HG02973 (cell line): ENCODE measurements around the gene TNNT3.
"Not testable (repeated sequence)": the region's sequence is repeated elsewhere in the genome, so short reads cannot be mapped to it uniquely, and the experiment has no call there.

Source experiments
- ATAC-seq: cut with Tn5 transposase; IDR thresholded peaks from one replicate; pipeline ENCODE4 v1.9.1; 2021; ENCODE audit warnings: moderate library complexity; ENCODE audit not compliant: unreplicated experiment

Gene TNNT3

GRCh38 chr11:1919391-1920127, at the start of gene TNNT3:
Gene TNNT3, plus strand, starts transcription at chr11:1919703. Its CDS starts 3,172 bp downstream, at chr11:1922875.
- ATAC-seq = no peak

- ATAC-seq = no peak
These were observed 49.2 kb upstream of the TNNT3 start for GRCh38 chr11:1870326-1870696.

- no peak for ATAC-seq
These were observed 48.6 kb upstream of the TNNT3 start for GRCh38 chr11:1870721-1871466.

DNA sequence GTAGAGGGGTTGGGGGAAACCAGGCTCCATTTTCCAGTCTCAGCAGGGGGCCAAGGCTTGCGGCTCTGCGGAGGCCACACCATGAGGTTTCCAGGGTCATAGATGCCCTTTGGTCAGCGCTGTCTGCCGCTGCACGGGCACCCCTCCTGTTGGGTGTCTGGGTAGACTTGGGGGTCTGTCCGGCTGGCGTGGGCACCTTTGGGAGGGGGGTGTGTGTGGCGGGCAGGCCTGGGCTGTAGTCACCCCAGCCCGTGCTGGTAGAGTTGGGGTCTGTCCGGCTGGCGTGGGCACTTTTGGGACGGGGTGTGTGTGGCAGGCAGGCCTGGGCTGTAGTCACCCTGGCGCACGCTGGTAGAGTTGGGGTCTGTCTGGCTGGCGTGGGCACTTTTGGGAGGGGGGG, 48.0 kb upstream of the TNNT3 start:
- no peak for ATAC-seq

DNA sequence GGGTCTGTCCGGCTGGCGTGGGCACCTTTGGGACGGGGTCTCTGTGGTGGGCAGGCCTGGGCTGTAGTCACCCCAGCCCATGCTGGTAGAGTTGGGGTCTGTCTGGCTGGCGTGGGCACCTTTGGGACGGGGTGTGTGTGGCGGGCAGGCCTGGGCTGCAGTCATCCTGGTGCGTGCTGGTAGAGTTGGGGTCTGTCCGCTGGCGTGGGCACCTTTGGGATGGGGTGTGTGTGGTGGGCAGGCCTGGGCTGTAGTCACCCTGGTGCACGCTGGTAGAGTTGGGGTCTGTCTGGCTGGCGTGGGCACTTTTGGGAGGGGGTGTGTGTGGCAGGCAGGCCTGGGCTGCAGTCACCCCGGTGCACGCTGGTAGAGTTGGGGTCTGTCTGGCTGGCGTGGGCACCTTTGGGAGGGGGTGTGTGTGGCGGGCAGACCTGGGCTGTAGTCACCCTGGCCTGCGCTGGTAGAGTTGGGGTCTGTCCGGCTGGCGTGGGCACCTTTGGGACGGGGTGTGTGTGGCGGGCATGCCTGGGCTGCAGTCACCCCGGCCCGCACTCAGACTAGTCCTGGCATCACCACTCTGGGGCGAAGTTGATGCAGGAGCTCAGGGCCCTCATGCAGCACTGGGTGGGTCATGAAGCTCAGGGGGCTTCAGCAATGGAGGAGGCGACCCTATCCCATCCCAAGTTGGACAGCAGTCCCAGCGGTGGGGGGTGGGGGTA, 47.1 kb upstream of the TNNT3 start:
- no peak for ATAC-seq

GRCh38 chr11:1873048-1873812, 46.3 kb upstream of the TNNT3 start:
- ATAC-seq = no peak

DNA sequence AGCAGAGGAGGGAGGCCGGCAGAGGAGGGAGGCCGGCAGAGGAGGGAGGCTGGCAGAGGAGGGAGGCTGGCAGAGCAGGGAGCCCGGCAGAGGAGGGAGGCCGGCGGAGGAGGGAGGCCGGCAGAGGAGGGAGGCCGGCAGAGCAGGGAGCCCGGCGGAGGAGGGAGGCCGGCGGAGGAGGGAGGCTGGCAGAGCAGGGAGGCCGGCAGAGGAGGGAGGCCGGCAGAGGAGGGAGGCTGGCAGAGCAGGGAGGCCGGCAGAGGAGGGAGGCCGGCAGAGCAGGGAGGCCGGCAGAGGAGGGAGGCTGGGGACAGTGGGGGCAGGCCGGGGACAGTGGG, 45.7 kb upstream of the TNNT3 start:
- not testable (repeated sequence) for ATAC-seq

- not testable (repeated sequence) for ATAC-seq
These were observed 44.9 kb upstream of the TNNT3 start for GRCh38 chr11:1874441-1875092.

GRCh38 chr11:1875093-1875850, 44.2 kb upstream of the TNNT3 start:
- ATAC-seq = no peak

GRCh38 chr11:1875851-1876301, 43.6 kb upstream of the TNNT3 start:
- ATAC-seq = not testable (repeated sequence)

DNA sequence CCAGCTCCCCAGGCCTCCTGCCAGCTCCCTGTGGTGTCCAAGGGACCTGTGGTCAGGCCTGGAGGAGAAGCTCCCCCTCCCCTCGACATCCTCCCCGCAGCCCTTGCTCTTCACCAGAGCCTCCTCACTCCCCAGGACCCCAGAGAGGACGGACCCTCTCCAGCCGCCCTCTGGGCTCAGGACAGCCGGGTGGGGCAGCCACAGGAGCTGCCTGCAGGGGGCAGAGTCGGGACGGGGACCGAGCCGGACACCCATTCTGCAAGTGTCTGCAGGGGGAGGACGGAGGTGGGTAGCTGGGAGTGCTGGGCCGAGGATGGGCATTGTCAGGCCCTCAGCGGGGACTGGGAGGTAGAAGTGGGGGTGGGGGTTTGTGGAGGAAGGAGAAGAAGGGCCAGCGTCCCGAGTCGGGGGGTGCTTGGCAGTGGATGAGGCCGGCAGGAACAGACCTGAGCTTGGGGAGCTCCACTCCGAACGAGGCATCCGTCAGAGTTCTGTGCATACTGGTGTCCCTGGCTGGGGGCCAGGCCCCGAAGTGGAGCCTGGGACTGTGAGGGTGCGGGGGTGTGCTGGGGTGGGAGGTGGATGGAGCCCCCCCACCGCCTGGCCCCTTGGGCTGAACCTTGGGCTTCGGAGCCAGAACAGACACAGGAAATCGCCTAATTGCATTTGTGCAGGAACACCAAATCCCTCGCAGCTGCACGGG, 43.0 kb upstream of the TNNT3 start:
- ATAC-seq = no peak

DNA sequence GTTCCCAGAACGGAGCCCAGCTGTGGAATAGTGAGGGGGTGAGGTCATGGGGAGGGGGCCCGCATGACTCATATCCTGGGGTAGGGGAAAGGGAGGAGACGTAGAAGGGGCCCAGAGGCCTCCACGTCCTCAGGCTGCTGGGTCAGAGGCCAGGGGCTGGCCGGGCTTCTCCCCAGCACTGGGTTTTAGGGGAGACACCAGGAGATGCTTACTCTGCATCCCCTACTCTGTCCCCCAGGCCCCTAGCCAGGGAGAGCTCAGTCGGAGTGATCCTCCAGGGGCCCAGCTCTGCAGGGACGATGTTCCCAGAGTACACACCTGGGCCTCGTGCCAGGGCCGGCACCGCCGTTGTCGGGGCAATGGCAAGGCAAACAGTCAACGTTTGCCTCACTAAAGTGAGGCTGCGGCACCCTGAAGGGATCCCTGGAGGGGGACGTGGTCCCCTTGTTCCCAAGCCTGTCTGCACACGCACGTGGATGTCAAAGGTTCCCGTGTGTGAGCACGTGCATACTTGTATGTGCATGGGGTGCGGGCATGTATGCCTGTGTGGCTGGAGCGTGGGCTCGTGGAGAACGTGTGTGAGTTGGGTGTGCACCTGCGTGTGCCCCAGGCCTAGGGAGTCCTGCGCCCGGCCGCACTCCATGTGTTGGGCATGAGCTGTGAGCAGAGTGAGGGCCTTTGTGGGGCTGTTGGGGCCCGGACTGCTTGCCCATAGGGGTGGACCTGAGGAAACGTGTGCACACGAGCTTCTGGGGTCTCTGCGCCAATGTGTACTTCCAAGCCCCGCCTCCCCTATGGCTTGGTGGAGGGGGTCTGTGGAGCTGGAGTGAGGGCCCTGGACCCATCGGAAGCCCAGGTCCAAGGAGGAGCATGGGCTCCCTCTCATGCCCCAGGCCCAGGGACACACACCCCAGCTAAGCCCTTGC, 42.0 kb upstream of the TNNT3 start:
- ATAC-seq = no peak

DNA sequence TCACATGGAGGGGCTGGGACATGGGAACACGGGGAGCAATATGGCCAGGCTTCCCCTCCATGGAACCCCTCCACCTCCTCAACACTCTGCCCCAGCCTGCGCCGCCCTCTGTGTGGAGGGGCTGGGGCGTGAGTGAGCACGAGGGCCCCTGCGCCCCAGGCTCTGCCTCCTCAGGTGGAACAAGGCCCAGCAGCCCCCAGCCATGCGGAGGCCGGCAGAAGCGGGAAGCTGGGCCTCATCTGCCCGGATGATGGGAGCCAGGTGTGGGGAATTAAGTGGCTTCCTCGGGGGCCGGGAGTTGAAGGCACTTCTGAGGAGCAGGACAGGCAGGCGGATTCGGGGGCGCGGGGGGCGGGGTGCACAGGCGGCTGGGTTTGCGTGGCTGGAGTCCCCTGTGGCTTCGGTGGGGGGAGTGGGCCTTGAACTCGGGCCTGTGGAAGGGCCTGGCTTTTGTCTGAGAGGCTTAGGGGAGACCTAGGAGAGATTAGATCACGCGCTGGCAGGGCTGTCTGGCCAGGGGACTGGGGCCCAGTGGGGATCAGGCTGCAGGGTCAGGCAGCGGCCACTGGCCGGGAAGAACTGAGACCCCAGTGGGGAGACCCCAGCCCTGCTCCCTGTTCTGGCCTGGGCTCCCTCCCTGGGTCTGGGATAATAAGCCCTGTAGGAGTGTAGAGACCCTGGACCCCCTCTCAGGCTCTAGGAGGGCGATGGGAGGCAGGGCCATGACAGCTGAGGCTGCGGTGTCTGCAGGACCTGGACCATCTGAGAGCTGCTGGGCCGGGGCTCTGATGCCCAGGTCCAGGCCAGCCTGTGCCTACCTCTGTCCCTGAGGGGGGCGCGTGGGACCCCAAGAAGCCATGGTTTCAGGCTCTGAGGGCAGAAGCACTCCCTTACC, 41.1 kb upstream of the TNNT3 start:
- no peak for ATAC-seq

- ATAC-seq = no peak
These were observed 40.1 kb upstream of the TNNT3 start for GRCh38 chr11:1879342-1879940.

DNA sequence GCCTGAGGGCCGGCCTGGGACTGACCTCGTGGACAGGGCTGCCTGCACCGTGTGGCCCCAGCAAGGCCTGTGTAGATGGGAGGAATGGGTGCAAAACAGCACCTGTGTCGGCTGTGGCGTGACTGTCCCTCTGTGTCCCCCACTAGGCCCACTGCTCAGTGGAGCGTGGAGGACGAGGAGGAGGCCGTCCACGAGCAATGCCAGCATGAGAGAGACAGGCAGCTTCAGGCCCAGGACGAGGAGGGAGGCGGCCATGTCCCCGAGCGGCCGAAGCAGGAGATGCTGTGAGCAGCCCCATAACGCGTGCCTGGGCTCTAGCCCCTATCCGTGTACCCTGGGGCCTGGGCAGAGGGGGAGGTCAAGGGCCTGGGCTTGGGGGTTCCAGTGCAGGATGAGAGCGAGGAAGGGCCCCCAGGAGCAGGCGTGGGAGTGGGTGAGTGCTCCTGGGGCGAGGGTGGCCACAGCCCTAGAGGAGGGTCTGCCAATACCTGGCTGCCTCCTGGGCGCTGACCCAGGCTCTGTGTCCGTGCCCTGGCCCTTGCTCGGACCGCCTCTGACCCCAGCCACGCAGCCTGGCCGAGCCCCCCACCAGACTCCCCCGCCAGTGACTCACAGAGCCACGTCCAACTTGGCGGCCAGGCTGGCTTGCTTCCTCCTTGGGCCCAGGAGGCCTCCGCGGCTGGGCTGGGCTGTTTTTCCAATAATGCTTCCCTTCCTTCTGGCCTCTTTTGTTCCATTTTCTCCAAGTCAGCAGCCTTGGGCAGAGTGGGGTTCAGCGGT, 39.4 kb upstream of the TNNT3 start:
- no peak for ATAC-seq
